A549 (cell line): ENCODE data around the gene TCF25.

Source experiments
- CBX8 ChIP-seq: fragments of 200-600 bp; sonication (generic); IDR thresholded peaks from 2 replicates; pipeline ENCODE4 v1.6.1; 2016
- CEBPB ChIP-seq, 2 experiments: fragments of >200 bp in 1 of 2; sonication (Bioruptor Twin) in 1 of 2; formaldehyde crosslinking in 1 of 2; IDR thresholded peaks; 2 replicates each; pipeline ENCODE4 v1.6.1; 2012 to 2016
- CHD2 ChIP-seq: fragments of 150-350 bp; IDR thresholded peaks from 2 replicates; pipeline ENCODE4 v1.6.1; 2014; ENCODE audit warnings: low read length; ENCODE audit not compliant: partially characterized antibody
- CTCF ChIP-seq: fragments of >200 bp; sonication (Bioruptor Twin); formaldehyde crosslinking; IDR thresholded peaks from 3 replicates; pipeline ENCODE4 v1.5.1; 2016
- EP300 ChIP-seq, 2 experiments: fragments of >200 bp; sonication (Bioruptor Twin); formaldehyde crosslinking; IDR thresholded peaks; 2 replicates in 1 of 2; 3 replicates in 1 of 2; pipeline ENCODE4 v1.6.1; 2016 to 2017
- HOXB5 ChIP-seq: fragments of 250-450 bp; sonication (Bioruptor Pico); IDR thresholded peaks from 2 replicates; pipeline ENCODE4 v1.5.0; 2020; ENCODE audit warnings: mild to moderate bottlenecking, moderate library complexity
- RAD21 ChIP-seq, 2 experiments: fragments of >200 bp in 1 of 2; sonication (Bioruptor Twin) in 1 of 2; formaldehyde crosslinking in 1 of 2; IDR thresholded peaks in 1 of 2; conservative IDR thresholded peaks in 1 of 2; 2 replicates in 1 of 2; 3 replicates in 1 of 2; pipeline ENCODE4 v1.6.1; 2012 to 2018; ENCODE audit warnings: inconsistent platforms in 1 of 2
- SREBF2 ChIP-seq: fragments of 450-650 bp; IDR thresholded peaks from 2 replicates; pipeline ENCODE4 v1.6.1; 2014; ENCODE audit warnings: mild to moderate bottlenecking, moderate library complexity
- TF ChIP-seq, protein P1 (sequence below): IDR thresholded peaks from 2 replicates; pipeline ENCODE4 v1.6.1; 2012

DNA sequence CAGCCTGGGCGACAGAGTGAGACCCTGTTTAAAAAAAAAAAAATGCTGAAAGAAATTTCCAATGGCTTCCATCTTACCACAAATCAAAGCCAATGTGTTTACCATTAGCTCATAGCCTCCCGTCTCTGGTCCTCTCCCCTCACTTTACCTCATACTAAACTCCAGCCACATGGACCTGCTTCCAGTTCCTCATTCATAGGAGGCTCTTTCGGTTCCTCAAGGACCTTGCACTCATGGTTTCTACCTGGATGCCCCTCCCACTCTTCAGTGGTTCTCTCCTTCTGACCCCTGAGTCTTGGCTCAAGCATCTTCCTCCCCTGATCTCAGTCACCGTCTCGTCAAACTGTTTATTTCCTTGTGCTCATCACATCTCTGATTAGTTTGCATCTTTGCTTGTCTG is 71.4 kb downstream of the TCF25 start:
- no peak for TF ChIP-seq RAD21 (conservative IDR thresholded peaks at IDR 0.05 in 1 of 2, IDR thresholded peaks at IDR 0.05 in 1 of 2)
- no peak for TF ChIP-seq EP300 (IDR thresholded peaks at IDR 0.05)
- no peak for TF ChIP-seq SREBF2
- TF ChIP-seq CEBPB (IDR thresholded peaks at IDR 0.05) = no peak
- TF ChIP-seq HOXB5 (CRISPR knock-in tag) = no peak
- TF ChIP-seq CHD2 = no peak
- TF ChIP-seq CTCF = no peak
- TF ChIP-seq, protein P1, sequence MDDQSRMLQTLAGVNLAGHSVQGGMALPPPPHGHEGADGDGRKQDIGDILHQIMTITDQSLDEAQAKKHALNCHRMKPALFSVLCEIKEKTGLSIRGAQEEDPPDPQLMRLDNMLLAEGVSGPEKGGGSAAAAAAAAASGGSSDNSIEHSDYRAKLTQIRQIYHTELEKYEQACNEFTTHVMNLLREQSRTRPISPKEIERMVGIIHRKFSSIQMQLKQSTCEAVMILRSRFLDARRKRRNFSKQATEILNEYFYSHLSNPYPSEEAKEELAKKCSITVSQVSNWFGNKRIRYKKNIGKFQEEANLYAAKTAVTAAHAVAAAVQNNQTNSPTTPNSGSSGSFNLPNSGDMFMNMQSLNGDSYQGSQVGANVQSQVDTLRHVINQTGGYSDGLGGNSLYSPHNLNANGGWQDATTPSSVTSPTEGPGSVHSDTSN = no peak
- no peak for TF ChIP-seq CBX8
